HCT116 (cell line): ENCODE measurements around the gene NMU. TPM values are rescaled to one million over a fixed set of nuclear protein-coding genes. Genes with fewer than 3 reads are reported as not detected.
A peak's percentile ranks its signal among the peaks of the same experiment; 100 is the strongest.

ENCODE experiments used
- ATAC-seq: fragments of 200-7000 bp; cut with Tn5 transposase; 2 replicates; pipeline ENCODE4 v1.9.1; 2020; ENCODE audit warnings: mild to moderate bottlenecking, moderate library complexity
- BruUV-seq: library from RNA; stranded (reverse); fragments of 400-500 nt; replicated peaks from 2 replicates; lab custom pipeline; 2021; lab: Mats Ljungman, UMichigan
- CTCF ChIA-PET: fragments of 300-600 bp; sonication (Branson Sonifier 250); formaldehyde crosslinking; loops from one replicate; lab custom pipeline; 2021; ENCODE audit warnings: antibody characterized with exemption; lab: Charles Lee
- POLR2A ChIA-PET: fragments of 300-600, 350-600 bp; sonication (Branson Sonifier 250); formaldehyde crosslinking; loops from one replicate; lab custom pipeline; 2021; ENCODE audit warnings: antibody characterized with exemption; lab: Charles Lee
- RAD21 ChIA-PET, 2 experiments: fragments of 300-600 bp; sonication (Branson Sonifier 250); formaldehyde crosslinking; loops; one replicate each; lab custom pipeline; 2023; ENCODE audit warnings: low total read pairs in 2 of 2; ENCODE audit not compliant: uncharacterized antibody in 2 of 2, unreplicated experiment in 2 of 2, low non-redundant PET in 1 of 2; lab: Charles Lee
- DNase-seq: peaks from one replicate; pipeline ENCODE4 v3.0.0-alpha.2; 2010; ENCODE audit warnings: low read depth, low spot score
- H2AFZ ChIP-seq: fragments of 200-600 bp; shearing (Covaris generic), sonication (generic); 2 replicates; pipeline ENCODE4 v1.6.1; 2017; ENCODE audit warnings: low read depth, mixed run types, mixed read lengths, antibody characterized with exemption, low read length; ENCODE audit not compliant: poor library complexity, severe bottlenecking
- H3K27ac ChIP-seq: 2 replicates; pipeline ENCODE4 v1.5.1; 2012; ENCODE audit warnings: low read depth, low read length
- H3K27me3 ChIP-seq: fragments of 200-600 bp; sonication (generic); 2 replicates; pipeline ENCODE4 v1.6.1; 2016; ENCODE audit warnings: mixed run types, low read length, mixed read lengths; ENCODE audit not compliant: insufficient read depth
- H3K36me3 ChIP-seq, 2 experiments: fragments of 200-500 bp in 1 of 2; fragments of 200-600 bp in 1 of 2; sonication (Bioruptor generic) in 1 of 2; sonication (generic) in 1 of 2; 2 replicates each; pipeline versions ENCODE4 v1.5.1 to v1.6.1; 2014 to 2016; ENCODE audit warnings: low read length in 2 of 2, inconsistent platforms in 1 of 2, mixed read lengths in 1 of 2, mixed run types in 1 of 2; ENCODE audit not compliant: insufficient read depth in 2 of 2, control insufficient read depth in 1 of 2
- H3K4me1 ChIP-seq, 2 experiments: fragments of 200-600 bp in 1 of 2; sonication (generic) in 1 of 2; 2 replicates each; pipeline versions ENCODE4 v1.5.1 to v1.6.1; 2012 to 2017; ENCODE audit warnings: low read length in 2 of 2, inconsistent platforms in 1 of 2, mild to moderate bottlenecking in 1 of 2, mixed read lengths in 1 of 2, mixed run types in 1 of 2, moderate library complexity in 1 of 2; ENCODE audit not compliant: insufficient read depth in 2 of 2, control insufficient read depth in 1 of 2
- H3K4me2 ChIP-seq: fragments of 200-600 bp; sonication (generic); 2 replicates; pipeline ENCODE4 v1.6.1; 2017; ENCODE audit warnings: mixed run types, low read length, mixed read lengths
- H3K4me3 ChIP-seq, 2 experiments: fragments of 200-600 bp in 1 of 2; sonication (generic) in 1 of 2; replicated peaks in 1 of 2; 2 replicates each; pipeline ENCODE4 v1.5.1; 2011 to 2016; ENCODE audit warnings: low read length in 2 of 2, control low read depth in 1 of 2, low read depth in 1 of 2, mild to moderate bottlenecking in 1 of 2, mixed read lengths in 1 of 2, mixed run types in 1 of 2
- H3K79me2 ChIP-seq: fragments of 200-600 bp; sonication (generic); 2 replicates; pipeline ENCODE4 v1.6.1; 2017; ENCODE audit warnings: mild to moderate bottlenecking, mixed run types, low read length, moderate library complexity, mixed read lengths; ENCODE audit not compliant: insufficient read depth
- H3K9ac ChIP-seq: fragments of 200-600 bp; sonication (generic); 2 replicates; pipeline ENCODE4 v1.6.1; 2016; ENCODE audit warnings: low read length, mixed read lengths
- H3K9me2 ChIP-seq: fragments of 200-600 bp; sonication (generic), shearing (Covaris generic); 2 replicates; pipeline ENCODE4 v1.6.1; 2017; ENCODE audit warnings: mixed run types, mild to moderate bottlenecking, moderate library complexity; ENCODE audit not compliant: insufficient read depth
- H3K9me3 ChIP-seq, 2 experiments: fragments of 200-500 bp in 1 of 2; fragments of 200-600 bp in 1 of 2; sonication (Bioruptor generic) in 1 of 2; sonication (generic) in 1 of 2; 2 replicates each; pipeline ENCODE4 v1.6.1; 2014 to 2017; ENCODE audit warnings: low read length in 2 of 2, mixed read lengths in 2 of 2, inconsistent platforms in 1 of 2, low read depth in 1 of 2, mild to moderate bottlenecking in 1 of 2, mixed run types in 1 of 2, moderate library complexity in 1 of 2; ENCODE audit not compliant: control insufficient read depth in 1 of 2, insufficient read depth in 1 of 2
- H4K20me1 ChIP-seq: fragments of 200-600 bp; sonication (generic), shearing (Covaris generic); 2 replicates; pipeline ENCODE4 v1.6.1; 2017; ENCODE audit warnings: mixed run types, mild to moderate bottlenecking, moderate library complexity; ENCODE audit not compliant: insufficient read depth
- CBX3 ChIP-seq: IDR thresholded peaks from 2 replicates; pipeline ENCODE4 v1.6.1; 2012; ENCODE audit warnings: low read depth
- CEBPB ChIP-seq: IDR thresholded peaks from 2 replicates; pipeline ENCODE4 v1.6.1; 2012; ENCODE audit warnings: low read depth
- EGR1 ChIP-seq: IDR thresholded peaks from 2 replicates; pipeline ENCODE4 v1.6.1; 2012; ENCODE audit warnings: low read depth
- ELF1 ChIP-seq: IDR thresholded peaks from 2 replicates; pipeline ENCODE4 v1.6.1; 2012; ENCODE audit warnings: low read depth, borderline replicate concordance
- EZH2phosphoT487 ChIP-seq: fragments of 200-600 bp; IDR thresholded peaks from 2 replicates; pipeline ENCODE4 v1.6.1; 2018; ENCODE audit warnings: antibody characterized with exemption, borderline replicate concordance
- FOSL1 ChIP-seq: IDR thresholded peaks from 2 replicates; pipeline ENCODE4 v1.6.1; 2012; ENCODE audit warnings: low read depth
- JUND ChIP-seq: IDR thresholded peaks from 2 replicates; pipeline ENCODE4 v1.6.1; 2012
- POLR2A ChIP-seq: IDR thresholded peaks from 2 replicates; pipeline ENCODE4 v1.7.0; 2011; ENCODE audit warnings: borderline replicate concordance; ENCODE audit not compliant: insufficient read depth, insufficient read length; ENCODE audit errors: extremely low read depth
- POLR2AphosphoS5 ChIP-seq: IDR thresholded peaks from 2 replicates; pipeline ENCODE4 v1.6.1; 2011; ENCODE audit warnings: mild to moderate bottlenecking, low read depth, low read length, moderate library complexity
- RAD21 ChIP-seq: IDR thresholded peaks from 2 replicates; pipeline ENCODE4 v1.6.1; 2012; ENCODE audit warnings: low read depth, mild to moderate bottlenecking
- SIN3A ChIP-seq: IDR thresholded peaks from 2 replicates; pipeline ENCODE4 v1.6.1; 2012; ENCODE audit warnings: low read depth
- SP1 ChIP-seq: IDR thresholded peaks from 2 replicates; pipeline ENCODE4 v1.6.1; 2012; ENCODE audit warnings: low read depth
- SRF ChIP-seq: IDR thresholded peaks from 2 replicates; pipeline ENCODE4 v1.6.1; 2012; ENCODE audit warnings: low read depth
- TCF7L2 ChIP-seq: IDR thresholded peaks from 2 replicates; pipeline ENCODE4 v1.7.0; 2011; ENCODE audit warnings: borderline replicate concordance, inconsistent platforms; ENCODE audit not compliant: insufficient read depth, insufficient read length; ENCODE audit errors: extremely low read depth
- ZFX ChIP-seq: fragments of 450-650 bp; IDR thresholded peaks from 2 replicates; pipeline ENCODE4 v1.6.1; 2017
- intact Hi-C: fragments of 100-400 bp; cut with micrococcal nuclease; formaldehyde crosslinking; loops from 2 replicates; pipeline ENCODE4 v1.10.0; 2022
- total RNA-seq: library from RNA; stranded (reverse); gene quantifications from one replicate; pipeline ENCODE4 v1.2.1, GENCODE V29; 2021; ENCODE audit not compliant: unreplicated experiment
- TF ChIP-seq, protein P1 (sequence below): IDR thresholded peaks from 2 replicates; pipeline ENCODE4 v1.6.1; 2012
- TF ChIP-seq, protein P2 (sequence below), 3 experiments: fragments of 200-600 bp in 1 of 3; sonication (generic) in 1 of 3; IDR thresholded peaks in 2 of 3; conservative IDR thresholded peaks in 1 of 3; 2 replicates each; pipeline ENCODE4 v1.5.1; 2012 to 2017; ENCODE audit warnings: low read depth in 2 of 3, low read length in 2 of 3, antibody characterized with exemption in 1 of 3, borderline replicate concordance in 1 of 3, control low read depth in 1 of 3, mild to moderate bottlenecking in 1 of 3, mixed read lengths in 1 of 3, mixed run types in 1 of 3, moderate library complexity in 1 of 3; ENCODE audit not compliant: insufficient read depth in 1 of 3
- TF ChIP-seq, protein P3 (sequence below): IDR thresholded peaks from 2 replicates; pipeline ENCODE4 v1.6.1; 2012; ENCODE audit warnings: low read depth
- TF ChIP-seq, protein P4 (sequence below): IDR thresholded peaks from 2 replicates; pipeline ENCODE4 v1.6.1; 2011; ENCODE audit warnings: mild to moderate bottlenecking, low read length, moderate library complexity; ENCODE audit not compliant: insufficient replicate concordance; ENCODE audit errors: extremely low read depth

Gene NMU
- total RNA-seq, 1 experiment from 2014 or later, result 81.1 TPM

DNA sequence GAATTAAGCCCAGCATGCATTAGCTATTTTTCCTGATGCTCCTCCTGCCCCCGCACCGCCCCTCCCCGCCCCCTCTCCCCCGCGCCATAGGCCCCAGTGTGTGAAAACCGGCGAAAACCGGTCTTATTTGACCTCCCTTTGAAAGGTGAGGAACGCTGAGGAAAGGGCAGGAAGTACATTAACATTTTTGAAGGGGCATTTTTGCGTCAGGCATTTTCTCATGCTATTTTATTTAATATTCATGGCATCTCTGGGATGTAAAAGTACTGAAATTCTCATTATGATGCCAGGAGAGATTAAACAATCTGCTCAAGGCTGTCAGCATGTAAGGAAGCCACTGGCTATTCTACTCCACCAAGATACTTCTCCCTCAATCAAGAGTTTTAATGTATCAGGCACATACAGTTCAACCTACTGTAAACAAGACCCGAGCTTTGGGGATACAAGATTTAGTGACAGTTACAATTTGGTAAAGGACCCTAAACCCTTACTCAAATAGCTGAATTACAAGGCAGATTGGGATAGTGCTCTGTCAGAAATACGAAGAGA, 1.2 kb upstream of the NMU start:
- no peak for DNase-seq
- Histone ChIP-seq H3K4me1 (peaks cover 22 to 34% of the 10 kb centered on the region in 2 experiments), H3K79me2 (peaks cover 34% of the 10 kb centered on the region), H3K27me3 (no peaks in the 10 kb centered on the region), H3K9me2 (no peaks in the 10 kb centered on the region), H3K9ac (no peak overlapping the region), H3K4me2 (no peak overlapping the region), H3K9me3 (no peaks in the 10 kb centered on the region), H3K27ac (no peak overlapping the region), H4K20me1 (no peaks in the 10 kb centered on the region), H3K4me3 (no peak overlapping the region), H2AFZ (peak overlapping the region; percentile 75), H3K36me3 (no peaks in the 10 kb centered on the region)
- ChIA-PET CTCF (interaction anchor here (0.6 kb wide), 1 partner anchor 749 kb away, joined by 5 read pairs; no protein-coding TSS in a partner anchor), POLR2A (no interaction called here), RAD21 (interaction anchor here in 1 of 2 experiments (0.8 kb wide), 1 partner anchor 27 kb away, joined by 3 read pairs; no protein-coding TSS in a partner anchor)
- BruUV-seq, result no TSS peak
- TF ChIP-seq SP1 (no peak), RAD21 (no peak), ZFX (no peak), POLR2A (no peak), EGR1 (no peak), POLR2AphosphoS5 (no peak), TCF7L2 (no peak), CEBPB (no peak), CBX3 (no peak), SIN3A (no peak), ELF1 (no peak), JUND (no peak), SRF (no peak), EZH2phosphoT487 (no peak), FOSL1 (no peak)
- TF ChIP-seq, protein P1, sequence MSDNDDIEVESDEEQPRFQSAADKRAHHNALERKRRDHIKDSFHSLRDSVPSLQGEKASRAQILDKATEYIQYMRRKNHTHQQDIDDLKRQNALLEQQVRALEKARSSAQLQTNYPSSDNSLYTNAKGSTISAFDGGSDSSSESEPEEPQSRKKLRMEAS, result no peak
- TF ChIP-seq, protein P2, sequence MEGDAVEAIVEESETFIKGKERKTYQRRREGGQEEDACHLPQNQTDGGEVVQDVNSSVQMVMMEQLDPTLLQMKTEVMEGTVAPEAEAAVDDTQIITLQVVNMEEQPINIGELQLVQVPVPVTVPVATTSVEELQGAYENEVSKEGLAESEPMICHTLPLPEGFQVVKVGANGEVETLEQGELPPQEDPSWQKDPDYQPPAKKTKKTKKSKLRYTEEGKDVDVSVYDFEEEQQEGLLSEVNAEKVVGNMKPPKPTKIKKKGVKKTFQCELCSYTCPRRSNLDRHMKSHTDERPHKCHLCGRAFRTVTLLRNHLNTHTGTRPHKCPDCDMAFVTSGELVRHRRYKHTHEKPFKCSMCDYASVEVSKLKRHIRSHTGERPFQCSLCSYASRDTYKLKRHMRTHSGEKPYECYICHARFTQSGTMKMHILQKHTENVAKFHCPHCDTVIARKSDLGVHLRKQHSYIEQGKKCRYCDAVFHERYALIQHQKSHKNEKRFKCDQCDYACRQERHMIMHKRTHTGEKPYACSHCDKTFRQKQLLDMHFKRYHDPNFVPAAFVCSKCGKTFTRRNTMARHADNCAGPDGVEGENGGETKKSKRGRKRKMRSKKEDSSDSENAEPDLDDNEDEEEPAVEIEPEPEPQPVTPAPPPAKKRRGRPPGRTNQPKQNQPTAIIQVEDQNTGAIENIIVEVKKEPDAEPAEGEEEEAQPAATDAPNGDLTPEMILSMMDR (IDR thresholded peaks at IDR 0.05 in 2 of 3, conservative IDR thresholded peaks at IDR 0.05 in 1 of 3; ENCODE audit: borderline replicate concordance in 1 of 3, insufficient read depth in 1 of 3, low read depth in 2 of 3, low read length in 2 of 3), result no peak
- TF ChIP-seq, protein P3, sequence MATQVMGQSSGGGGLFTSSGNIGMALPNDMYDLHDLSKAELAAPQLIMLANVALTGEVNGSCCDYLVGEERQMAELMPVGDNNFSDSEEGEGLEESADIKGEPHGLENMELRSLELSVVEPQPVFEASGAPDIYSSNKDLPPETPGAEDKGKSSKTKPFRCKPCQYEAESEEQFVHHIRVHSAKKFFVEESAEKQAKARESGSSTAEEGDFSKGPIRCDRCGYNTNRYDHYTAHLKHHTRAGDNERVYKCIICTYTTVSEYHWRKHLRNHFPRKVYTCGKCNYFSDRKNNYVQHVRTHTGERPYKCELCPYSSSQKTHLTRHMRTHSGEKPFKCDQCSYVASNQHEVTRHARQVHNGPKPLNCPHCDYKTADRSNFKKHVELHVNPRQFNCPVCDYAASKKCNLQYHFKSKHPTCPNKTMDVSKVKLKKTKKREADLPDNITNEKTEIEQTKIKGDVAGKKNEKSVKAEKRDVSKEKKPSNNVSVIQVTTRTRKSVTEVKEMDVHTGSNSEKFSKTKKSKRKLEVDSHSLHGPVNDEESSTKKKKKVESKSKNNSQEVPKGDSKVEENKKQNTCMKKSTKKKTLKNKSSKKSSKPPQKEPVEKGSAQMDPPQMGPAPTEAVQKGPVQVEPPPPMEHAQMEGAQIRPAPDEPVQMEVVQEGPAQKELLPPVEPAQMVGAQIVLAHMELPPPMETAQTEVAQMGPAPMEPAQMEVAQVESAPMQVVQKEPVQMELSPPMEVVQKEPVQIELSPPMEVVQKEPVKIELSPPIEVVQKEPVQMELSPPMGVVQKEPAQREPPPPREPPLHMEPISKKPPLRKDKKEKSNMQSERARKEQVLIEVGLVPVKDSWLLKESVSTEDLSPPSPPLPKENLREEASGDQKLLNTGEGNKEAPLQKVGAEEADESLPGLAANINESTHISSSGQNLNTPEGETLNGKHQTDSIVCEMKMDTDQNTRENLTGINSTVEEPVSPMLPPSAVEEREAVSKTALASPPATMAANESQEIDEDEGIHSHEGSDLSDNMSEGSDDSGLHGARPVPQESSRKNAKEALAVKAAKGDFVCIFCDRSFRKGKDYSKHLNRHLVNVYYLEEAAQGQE, result no peak
- TF ChIP-seq, protein P4, sequence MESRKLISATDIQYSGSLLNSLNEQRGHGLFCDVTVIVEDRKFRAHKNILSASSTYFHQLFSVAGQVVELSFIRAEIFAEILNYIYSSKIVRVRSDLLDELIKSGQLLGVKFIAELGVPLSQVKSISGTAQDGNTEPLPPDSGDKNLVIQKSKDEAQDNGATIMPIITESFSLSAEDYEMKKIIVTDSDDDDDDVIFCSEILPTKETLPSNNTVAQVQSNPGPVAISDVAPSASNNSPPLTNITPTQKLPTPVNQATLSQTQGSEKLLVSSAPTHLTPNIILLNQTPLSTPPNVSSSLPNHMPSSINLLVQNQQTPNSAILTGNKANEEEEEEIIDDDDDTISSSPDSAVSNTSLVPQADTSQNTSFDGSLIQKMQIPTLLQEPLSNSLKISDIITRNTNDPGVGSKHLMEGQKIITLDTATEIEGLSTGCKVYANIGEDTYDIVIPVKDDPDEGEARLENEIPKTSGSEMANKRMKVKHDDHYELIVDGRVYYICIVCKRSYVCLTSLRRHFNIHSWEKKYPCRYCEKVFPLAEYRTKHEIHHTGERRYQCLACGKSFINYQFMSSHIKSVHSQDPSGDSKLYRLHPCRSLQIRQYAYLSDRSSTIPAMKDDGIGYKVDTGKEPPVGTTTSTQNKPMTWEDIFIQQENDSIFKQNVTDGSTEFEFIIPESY, result no peak
- ATAC-seq, result no peak
- intact Hi-C loops, result loop anchor here (5.0 to 10.0 kb wide), 3 partner anchors 93 to 293 kb away; partner anchors contain the start of genes CLOCK and SRD5A3
